ENCODE data around the gene KNTC1. TPM values are rescaled to one million over a fixed set of nuclear protein-coding genes. Genes with fewer than 3 reads are reported as not detected.
A peak's percentile ranks its signal among the peaks of the same experiment; 100 is the strongest.
"Not testable (repeated sequence)": the region's sequence is repeated elsewhere in the genome, so short reads cannot be mapped to it uniquely, and the experiment has no call there.

Gene KNTC1, protein sequence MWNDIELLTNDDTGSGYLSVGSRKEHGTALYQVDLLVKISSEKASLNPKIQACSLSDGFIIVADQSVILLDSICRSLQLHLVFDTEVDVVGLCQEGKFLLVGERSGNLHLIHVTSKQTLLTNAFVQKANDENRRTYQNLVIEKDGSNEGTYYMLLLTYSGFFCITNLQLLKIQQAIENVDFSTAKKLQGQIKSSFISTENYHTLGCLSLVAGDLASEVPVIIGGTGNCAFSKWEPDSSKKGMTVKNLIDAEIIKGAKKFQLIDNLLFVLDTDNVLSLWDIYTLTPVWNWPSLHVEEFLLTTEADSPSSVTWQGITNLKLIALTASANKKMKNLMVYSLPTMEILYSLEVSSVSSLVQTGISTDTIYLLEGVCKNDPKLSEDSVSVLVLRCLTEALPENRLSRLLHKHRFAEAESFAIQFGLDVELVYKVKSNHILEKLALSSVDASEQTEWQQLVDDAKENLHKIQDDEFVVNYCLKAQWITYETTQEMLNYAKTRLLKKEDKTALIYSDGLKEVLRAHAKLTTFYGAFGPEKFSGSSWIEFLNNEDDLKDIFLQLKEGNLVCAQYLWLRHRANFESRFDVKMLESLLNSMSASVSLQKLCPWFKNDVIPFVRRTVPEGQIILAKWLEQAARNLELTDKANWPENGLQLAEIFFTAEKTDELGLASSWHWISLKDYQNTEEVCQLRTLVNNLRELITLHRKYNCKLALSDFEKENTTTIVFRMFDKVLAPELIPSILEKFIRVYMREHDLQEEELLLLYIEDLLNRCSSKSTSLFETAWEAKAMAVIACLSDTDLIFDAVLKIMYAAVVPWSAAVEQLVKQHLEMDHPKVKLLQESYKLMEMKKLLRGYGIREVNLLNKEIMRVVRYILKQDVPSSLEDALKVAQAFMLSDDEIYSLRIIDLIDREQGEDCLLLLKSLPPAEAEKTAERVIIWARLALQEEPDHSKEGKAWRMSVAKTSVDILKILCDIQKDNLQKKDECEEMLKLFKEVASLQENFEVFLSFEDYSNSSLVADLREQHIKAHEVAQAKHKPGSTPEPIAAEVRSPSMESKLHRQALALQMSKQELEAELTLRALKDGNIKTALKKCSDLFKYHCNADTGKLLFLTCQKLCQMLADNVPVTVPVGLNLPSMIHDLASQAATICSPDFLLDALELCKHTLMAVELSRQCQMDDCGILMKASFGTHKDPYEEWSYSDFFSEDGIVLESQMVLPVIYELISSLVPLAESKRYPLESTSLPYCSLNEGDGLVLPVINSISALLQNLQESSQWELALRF (N-terminal part only)
- total RNA-seq: 45.5 and 64.0 TPM in 2 replicates

DNA sequence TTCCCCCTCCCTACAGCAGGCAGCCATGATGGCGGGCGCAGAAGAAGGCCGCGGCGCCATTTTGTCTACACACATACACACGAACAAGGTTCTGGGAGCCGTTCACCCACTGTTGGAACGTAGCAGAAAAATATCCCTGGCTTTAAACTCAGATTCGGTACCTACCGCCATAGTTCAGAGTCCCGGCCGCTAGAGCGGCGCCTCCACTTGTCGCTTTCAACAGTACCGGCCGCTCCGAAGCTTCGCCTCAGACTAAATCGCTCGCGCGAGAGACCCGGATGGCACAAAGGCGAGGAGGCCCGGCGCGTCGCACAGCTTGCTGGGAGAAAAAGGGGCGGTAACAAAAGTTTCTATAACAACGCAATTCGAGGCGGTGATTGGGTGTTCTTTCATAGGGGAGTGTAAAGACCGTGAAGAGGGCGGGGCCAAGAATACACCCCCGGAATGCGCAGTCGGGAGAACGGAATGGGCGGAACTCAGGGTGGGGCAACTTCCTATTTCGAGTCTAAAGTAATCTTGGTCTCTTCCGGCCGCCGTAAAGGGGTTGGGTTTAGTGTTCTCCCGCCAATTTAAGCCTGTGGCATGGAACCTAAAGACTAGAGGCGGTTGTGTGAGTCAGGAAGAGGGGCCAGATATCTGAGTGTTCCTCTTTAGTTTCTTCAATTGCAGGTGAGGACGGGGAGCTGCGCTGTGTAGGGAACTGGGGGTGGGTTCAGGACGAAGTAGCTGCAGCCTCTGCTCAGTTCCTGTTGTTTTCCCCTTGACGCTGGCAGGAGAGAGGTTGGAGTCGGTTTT lies at the start of gene KNTC1, which contains the start of gene RSRC2:
Gene KNTC1 (plus strand): TSS at position 567 of the 795 bp plus-strand sequence. CDS start 2,815 bp downstream, outside the sequence.
Gene RSRC2 (minus strand): TSS at position 254 of the 795 bp plus-strand sequence. CDS start 83 bp downstream, at position 171.
- TF ChIP-seq, protein P1, sequence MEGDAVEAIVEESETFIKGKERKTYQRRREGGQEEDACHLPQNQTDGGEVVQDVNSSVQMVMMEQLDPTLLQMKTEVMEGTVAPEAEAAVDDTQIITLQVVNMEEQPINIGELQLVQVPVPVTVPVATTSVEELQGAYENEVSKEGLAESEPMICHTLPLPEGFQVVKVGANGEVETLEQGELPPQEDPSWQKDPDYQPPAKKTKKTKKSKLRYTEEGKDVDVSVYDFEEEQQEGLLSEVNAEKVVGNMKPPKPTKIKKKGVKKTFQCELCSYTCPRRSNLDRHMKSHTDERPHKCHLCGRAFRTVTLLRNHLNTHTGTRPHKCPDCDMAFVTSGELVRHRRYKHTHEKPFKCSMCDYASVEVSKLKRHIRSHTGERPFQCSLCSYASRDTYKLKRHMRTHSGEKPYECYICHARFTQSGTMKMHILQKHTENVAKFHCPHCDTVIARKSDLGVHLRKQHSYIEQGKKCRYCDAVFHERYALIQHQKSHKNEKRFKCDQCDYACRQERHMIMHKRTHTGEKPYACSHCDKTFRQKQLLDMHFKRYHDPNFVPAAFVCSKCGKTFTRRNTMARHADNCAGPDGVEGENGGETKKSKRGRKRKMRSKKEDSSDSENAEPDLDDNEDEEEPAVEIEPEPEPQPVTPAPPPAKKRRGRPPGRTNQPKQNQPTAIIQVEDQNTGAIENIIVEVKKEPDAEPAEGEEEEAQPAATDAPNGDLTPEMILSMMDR (IDR thresholded peaks at IDR 0.05): no peak
- peak; percentile 91 for ATAC-seq (ENCODE audit: low read depth)
- H3K4me1 Mint-ChIP-seq: peaks cover 43% of the 10 kb centered on the region
- CTCF ChIA-PET: interaction anchor here (1.8 kb wide), 1 partner anchor 25 kb away, joined by 7 read pairs; the partner anchor contains the start of gene ZCCHC8
- DNase-seq: peak; percentile 85
- H3K27ac Mint-ChIP-seq: no peak within 1 kb of the TSS
- POLR2A ChIA-PET: interaction anchor here (0.6 to 8.6 kb wide), 25 partner anchors 10 to 1681 kb away, joined by 3 to 202 read pairs (median 4); partner anchors contain the start of genes DENR, DIABLO, MLXIP and MPHOSPH9
- no peak within 1 kb of the TSS for H3K4me3 Mint-ChIP-seq
- H3K27me3 Mint-ChIP-seq: no peaks in the 10 kb centered on the region
- H3K36me3 Mint-ChIP-seq (ENCODE audit: low read depth): peaks cover 38% of the 10 kb centered on the region
- no peaks in the 10 kb centered on the region for H3K9me3 Mint-ChIP-seq
- intact Hi-C loops (cut with micrococcal nuclease): loop anchor here (1.0 to 10.0 kb wide), 8 partner anchors 18 to 708 kb away; partner anchors contain the start of genes DENR, DIABLO, MPHOSPH9 and MTRFR

DNA sequence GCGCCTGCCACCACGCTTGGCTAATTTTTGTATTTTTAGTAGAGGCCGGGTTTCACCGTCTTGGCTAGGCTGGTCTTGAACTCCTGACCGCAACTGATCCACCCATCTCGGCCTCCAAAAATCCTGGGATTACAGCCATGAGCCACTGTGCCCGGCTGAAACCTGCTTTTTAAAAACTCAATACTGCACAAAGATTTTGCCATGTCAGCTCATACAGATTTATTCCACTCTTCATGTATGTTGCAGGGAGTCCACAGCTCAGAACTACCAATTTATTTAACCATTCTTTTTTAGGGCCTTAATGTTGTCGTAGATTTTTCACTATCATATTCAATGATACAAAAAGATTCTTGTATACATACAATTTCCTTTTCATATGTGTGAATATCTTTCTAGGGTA lies 46.3 kb upstream of the KNTC1 start:
- POLR2A ChIA-PET: interaction anchor here (0.7 kb wide), 2 partner anchors 77 to 196 kb away, joined by 3 to 4 read pairs; no protein-coding TSS in a partner anchor
- intact Hi-C loops (cut with micrococcal nuclease): no loop called here
- ATAC-seq (ENCODE audit: low read depth) (no peak), DNase-seq (no peak)
- CTCF ChIA-PET: interaction anchor here (1.6 kb wide), 1 partner anchor 81 kb away, joined by 7 read pairs; no protein-coding TSS in a partner anchor
- Mint-ChIP-seq H3K27me3 (no peaks in the 10 kb centered on the region), H3K9me3 (no peaks in the 10 kb centered on the region), H3K36me3 (ENCODE audit: low read depth) (peaks cover 85% of the 10 kb centered on the region), H3K4me3 (no peak overlapping the region), H3K4me1 (no peaks in the 10 kb centered on the region), H3K27ac (no peak overlapping the region)
- TF ChIP-seq, protein P1 (IDR thresholded peaks at IDR 0.05): no peak

DNA sequence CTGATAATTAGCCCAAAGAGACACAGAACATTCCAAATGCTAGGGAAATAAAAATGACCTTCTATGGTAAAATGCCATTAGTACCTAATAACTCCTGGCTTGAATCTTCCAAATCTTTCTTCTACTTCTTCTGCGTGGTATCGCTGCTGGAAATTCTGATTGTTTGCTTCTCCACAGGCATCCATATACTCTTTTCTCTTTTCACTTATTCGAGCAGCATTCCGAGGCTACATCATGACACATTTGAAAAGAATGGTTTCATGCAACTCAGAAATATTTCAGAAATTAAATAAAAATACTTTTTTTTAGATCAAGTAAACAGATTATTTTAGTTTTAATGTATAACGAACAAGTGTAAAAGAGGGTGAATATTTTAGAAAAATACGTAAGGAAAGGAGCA lies 45.2 kb upstream of the KNTC1 start:
- Mint-ChIP-seq H3K27me3 (no peaks in the 10 kb centered on the region), H3K4me3 (no peak overlapping the region), H3K36me3 (ENCODE audit: low read depth) (peaks cover 83% of the 10 kb centered on the region), H3K27ac (no peak overlapping the region), H3K9me3 (no peaks in the 10 kb centered on the region), H3K4me1 (no peaks in the 10 kb centered on the region)
- TF ChIP-seq, protein P1 (IDR thresholded peaks at IDR 0.05): no peak
- intact Hi-C loops (cut with micrococcal nuclease): no loop called here
- ChIA-PET CTCF (interaction anchor here (1.5 to 1.6 kb wide), 2 partner anchors 10 to 82 kb away, joined by 3 to 7 read pairs; no protein-coding TSS in a partner anchor), POLR2A (no interaction called here)
- no peak for DNase-seq
- no peak for ATAC-seq (ENCODE audit: low read depth)

DNA sequence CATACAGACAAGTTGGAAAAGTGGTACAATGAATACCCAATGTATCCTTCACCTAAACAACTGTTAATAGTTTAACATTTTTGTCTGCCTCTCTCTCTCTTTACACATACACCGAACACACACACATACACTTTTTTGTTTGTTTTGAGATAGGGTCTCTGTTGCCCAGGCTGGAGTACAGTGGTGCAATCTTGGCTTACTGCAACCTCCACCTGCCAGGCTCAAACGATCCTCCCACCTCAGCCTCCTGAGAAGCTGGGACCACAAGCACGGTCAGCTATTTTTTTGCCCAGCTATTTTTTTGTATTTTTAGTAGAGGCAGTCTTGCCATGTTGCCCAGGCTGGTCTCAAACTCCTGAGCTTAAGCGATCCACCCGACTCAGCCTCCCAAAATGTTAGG lies 43.1 kb upstream of the KNTC1 start:
- CTCF ChIA-PET: interaction anchor here (0.9 kb wide), 1 partner anchor 85 kb away, joined by 5 read pairs; no protein-coding TSS in a partner anchor
- ATAC-seq (ENCODE audit: low read depth): no peak
- TF ChIP-seq, protein P1 (IDR thresholded peaks at IDR 0.05): no peak
- intact Hi-C loops (cut with micrococcal nuclease): no loop called here
- H3K4me3 Mint-ChIP-seq: no peak overlapping the region
- POLR2A ChIA-PET: interaction anchor here (0.6 to 2.2 kb wide), 2 partner anchors 17 to 106 kb away, joined by 3 to 6 read pairs; partner anchors contain the start of gene ZCCHC8
- peaks cover 77% of the 10 kb centered on the region for H3K36me3 Mint-ChIP-seq (ENCODE audit: low read depth)
- no peaks in the 10 kb centered on the region for H3K27me3 Mint-ChIP-seq
- H3K9me3 Mint-ChIP-seq: no peaks in the 10 kb centered on the region
- no peak overlapping the region for H3K27ac Mint-ChIP-seq
- no peaks in the 10 kb centered on the region for H3K4me1 Mint-ChIP-seq
- DNase-seq: no peak

DNA sequence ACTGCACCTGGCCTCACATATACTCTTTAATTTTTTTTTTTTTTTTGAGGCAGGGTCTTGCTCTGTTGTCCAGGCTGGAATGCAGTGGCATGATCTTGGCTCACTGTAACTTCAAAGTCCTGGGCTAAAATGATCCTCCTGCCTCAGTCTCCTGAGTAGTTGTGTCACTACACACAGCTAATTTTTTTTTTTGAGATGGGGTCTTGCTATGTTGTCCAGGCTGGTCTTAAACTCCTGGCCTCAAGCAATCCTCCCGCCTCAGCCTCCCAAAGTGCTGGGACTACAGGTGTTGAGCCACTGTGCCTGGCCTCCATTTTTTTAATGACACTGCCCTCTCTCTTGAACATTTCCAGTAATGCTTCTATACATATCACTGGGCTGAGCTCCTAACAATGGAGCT lies 42.7 kb upstream of the KNTC1 start:
- H3K9me3 Mint-ChIP-seq; intact Hi-C loops (cut with micrococcal nuclease); DNase-seq; ATAC-seq (ENCODE audit: low read depth); H3K4me3 Mint-ChIP-seq; H3K4me1 Mint-ChIP-seq; H3K27me3 Mint-ChIP-seq; H3K27ac Mint-ChIP-seq: not testable (repeated sequence)
- H3K36me3 Mint-ChIP-seq (ENCODE audit: low read depth): peaks cover 78% of the 10 kb centered on the region
- CTCF ChIA-PET: interaction anchor here (0.9 kb wide), 1 partner anchor 85 kb away, joined by 5 read pairs; no protein-coding TSS in a partner anchor
- POLR2A ChIA-PET: interaction anchor here (2.2 kb wide), 1 partner anchor 16 kb away, joined by 6 read pairs; the partner anchor contains the start of gene ZCCHC8

DNA sequence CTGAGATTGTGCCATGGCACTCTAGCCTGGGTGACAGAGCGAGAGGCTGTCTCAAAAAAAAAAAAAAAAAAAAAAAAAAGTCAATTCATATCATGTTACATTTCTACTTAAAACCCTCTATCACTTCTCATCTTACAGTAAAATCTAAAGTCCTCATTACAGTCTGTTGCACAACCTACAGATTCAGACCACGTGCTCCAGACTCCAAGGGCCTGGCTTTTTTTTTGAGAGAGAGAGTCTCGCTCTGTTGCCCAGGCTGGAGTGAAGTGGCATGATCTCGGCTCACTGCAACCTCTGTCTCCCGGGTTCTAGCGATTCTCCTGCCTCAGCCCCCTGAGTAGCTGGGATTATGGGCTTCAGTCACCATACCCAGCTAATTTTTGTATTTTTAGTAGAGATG lies 40.7 kb upstream of the KNTC1 start:
- POLR2A ChIA-PET: interaction anchor here (0.7 to 2.3 kb wide), 2 partner anchors 14 to 905 kb away, joined by 4 to 11 read pairs; partner anchors contain the start of gene ZCCHC8
- H3K27ac Mint-ChIP-seq: not testable (repeated sequence)

More for the DNA sequence above, 40.7 kb upstream of the KNTC1 start:
- ATAC-seq (ENCODE audit: low read depth); H3K9me3 Mint-ChIP-seq; DNase-seq; intact Hi-C loops (cut with micrococcal nuclease); H3K4me1 Mint-ChIP-seq; H3K4me3 Mint-ChIP-seq; H3K27me3 Mint-ChIP-seq: not testable (repeated sequence)
- CTCF ChIA-PET: interaction anchor here (1.5 kb wide), 1 partner anchor 15 kb away, joined by 3 read pairs; no protein-coding TSS in a partner anchor
- peaks cover 78% of the 10 kb centered on the region for H3K36me3 Mint-ChIP-seq (ENCODE audit: low read depth)

All from activated B cell treated with CpG ODN at 0.5 μM for 24 hours (primary cell).